SU-DHL-6 (cell line): ENCODE measurements around the gene DENND1C.

Experiments used
- CTCF ChIP-seq: fragments of 200-600 bp; sonication (generic); IDR thresholded peaks from one replicate; pipeline ENCODE4 v1.5.1; 2017; ENCODE audit warnings: antibody characterized with exemption, mild to moderate bottlenecking, low read length, moderate library complexity; ENCODE audit not compliant: insufficient read depth, poor library complexity, severe bottlenecking
- EZH2phosphoT487 ChIP-seq: fragments of 200-600 bp; sonication (generic), shearing (Covaris generic); conservative IDR thresholded peaks from 2 replicates; pipeline ENCODE4 v1.6.1; 2018; ENCODE audit warnings: mild to moderate bottlenecking, antibody characterized with exemption, low read length, moderate library complexity, mixed read lengths

GRCh38 chr19:6465663-6466062, 15.9 kb downstream of the DENND1C start:
- TF ChIP-seq CTCF (no peak), EZH2phosphoT487 (no peak)
